Epithelial cell of proximal tubule (primary cell): ENCODE measurements around the gene LITAFD. TPM values are rescaled to one million over a fixed set of nuclear protein-coding genes. Genes with fewer than 3 reads are reported as not detected.
"Not testable (repeated sequence)": the region's sequence is repeated elsewhere in the genome, so short reads cannot be mapped to it uniquely, and the experiment has no call there.

Experiments
- DNase-seq: peaks from one replicate; pipeline ENCODE4 v3.0.0-alpha.2; 2011; ENCODE audit warnings: low read depth
- H3K4me3 ChIP-seq: 2 replicates; pipeline ENCODE4 v1.5.1; 2011; ENCODE audit warnings: low read depth, mild to moderate bottlenecking, low read length
- total RNA-seq: library from RNA; depleted of rRNA; stranded (reverse); fragments of >200 nt; gene quantifications from 2 replicates; pipeline ENCODE4 v1.2.3, GENCODE V29; 2015
- TF ChIP-seq, protein P1 (sequence below): conservative IDR thresholded peaks from 2 replicates; pipeline ENCODE4 v1.5.1; 2012; ENCODE audit warnings: low read depth, mild to moderate bottlenecking, low read length

The LITAFD gene
- not detected in 2 replicates for total RNA-seq

DNA sequence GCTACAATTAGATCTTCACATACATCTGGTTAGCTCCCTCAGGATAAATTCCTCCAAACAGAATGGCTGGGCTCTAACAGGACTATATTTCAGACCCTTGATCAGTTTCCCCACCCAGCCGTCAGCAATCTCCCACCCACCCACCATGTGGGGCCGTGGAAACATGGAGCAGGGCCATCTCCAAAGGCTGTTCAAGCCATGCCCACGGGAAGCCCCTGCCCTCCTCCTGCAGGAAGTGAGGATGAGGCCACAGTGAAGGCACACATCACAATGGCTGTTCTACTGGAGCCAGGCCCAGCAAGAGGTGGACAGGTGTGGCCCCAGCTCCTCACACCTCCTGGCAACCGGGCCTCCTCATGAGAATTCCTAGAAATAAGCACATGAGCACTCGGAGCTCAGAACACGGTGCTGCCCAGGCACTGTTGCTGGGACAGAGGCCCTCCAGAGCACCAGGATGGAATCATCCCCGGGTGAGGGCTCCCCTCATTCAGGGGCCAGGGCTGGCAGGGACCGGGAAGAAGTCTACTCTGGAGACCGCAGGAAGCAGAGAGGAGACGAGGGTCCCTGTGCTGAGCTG lies at the start of gene LITAFD:
TSS of gene LITAFD (plus strand) at position 311 of the 577 bp plus-strand sequence. CDS start 2,005 bp downstream, outside the sequence.
- DNase-seq, result no peak
- TF ChIP-seq, protein P1, sequence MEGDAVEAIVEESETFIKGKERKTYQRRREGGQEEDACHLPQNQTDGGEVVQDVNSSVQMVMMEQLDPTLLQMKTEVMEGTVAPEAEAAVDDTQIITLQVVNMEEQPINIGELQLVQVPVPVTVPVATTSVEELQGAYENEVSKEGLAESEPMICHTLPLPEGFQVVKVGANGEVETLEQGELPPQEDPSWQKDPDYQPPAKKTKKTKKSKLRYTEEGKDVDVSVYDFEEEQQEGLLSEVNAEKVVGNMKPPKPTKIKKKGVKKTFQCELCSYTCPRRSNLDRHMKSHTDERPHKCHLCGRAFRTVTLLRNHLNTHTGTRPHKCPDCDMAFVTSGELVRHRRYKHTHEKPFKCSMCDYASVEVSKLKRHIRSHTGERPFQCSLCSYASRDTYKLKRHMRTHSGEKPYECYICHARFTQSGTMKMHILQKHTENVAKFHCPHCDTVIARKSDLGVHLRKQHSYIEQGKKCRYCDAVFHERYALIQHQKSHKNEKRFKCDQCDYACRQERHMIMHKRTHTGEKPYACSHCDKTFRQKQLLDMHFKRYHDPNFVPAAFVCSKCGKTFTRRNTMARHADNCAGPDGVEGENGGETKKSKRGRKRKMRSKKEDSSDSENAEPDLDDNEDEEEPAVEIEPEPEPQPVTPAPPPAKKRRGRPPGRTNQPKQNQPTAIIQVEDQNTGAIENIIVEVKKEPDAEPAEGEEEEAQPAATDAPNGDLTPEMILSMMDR, result no peak
- H3K4me3 ChIP-seq, result no peak within 1 kb of the TSS

DNA sequence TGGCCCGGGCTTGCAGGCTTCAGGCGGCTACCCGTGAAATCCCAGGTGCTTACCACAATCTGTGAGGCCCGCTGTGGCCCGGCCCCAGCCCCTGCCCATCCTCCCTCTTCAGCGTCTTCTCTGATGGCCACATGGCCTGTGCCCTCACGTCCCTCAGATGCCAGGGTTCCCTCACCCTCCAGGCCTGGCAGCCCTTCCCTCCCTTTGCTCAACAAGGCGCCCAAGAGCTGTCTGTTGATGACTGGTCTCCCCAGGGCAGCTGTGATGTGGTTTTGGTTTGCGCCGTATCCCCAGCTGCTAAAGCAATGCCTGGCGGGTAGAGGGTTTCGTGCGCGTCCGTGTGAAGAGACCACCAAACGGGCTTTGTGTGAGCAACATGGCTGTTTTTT lies 49.4 kb upstream of the LITAFD start:
- H3K4me3 ChIP-seq, result no peak overlapping the region
- TF ChIP-seq, protein P1, result no peak
- no peak for DNase-seq

DNA sequence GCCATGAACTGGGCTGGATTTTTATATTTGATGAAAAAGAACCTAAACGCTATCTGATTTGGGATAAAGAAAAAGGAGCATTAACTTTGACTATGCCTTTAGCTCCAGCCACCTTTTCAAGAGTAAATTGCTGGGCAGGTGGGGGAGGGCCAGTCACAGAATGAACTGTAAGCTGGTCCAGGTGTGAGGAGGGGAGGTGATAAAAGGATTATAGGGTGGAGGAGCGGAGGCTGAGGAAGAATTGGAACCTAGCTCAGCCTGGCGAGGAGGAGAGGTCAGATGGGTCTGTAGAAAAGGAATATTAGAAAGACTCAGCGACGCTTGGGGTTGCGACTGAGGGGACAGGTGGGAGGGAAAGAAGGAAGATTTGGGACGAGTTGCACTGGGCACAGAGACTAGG lies 45.4 kb upstream of the LITAFD start:
- not testable (repeated sequence) for H3K4me3 ChIP-seq, DNase-seq

DNA sequence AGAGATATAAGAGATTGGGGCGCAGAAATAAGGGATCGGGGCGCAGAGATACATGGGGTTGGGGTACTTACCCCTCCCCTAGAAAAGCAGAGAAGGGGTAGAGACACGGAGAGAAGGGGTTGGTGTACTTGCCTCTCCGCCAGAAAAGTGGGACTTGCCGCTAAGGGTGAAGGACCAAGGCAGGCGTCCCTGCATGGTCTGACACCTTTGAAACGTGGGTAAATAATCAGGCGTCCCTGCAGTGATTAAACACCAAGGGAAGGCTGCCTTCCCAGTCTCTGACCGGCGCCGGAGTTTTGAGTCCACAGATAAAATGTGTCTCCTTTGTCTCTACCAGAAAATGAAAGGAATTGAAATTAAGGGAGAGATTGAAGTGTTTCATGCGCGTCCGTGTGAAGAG lies 44.6 kb upstream of the LITAFD start:
- DNase-seq, H3K4me3 ChIP-seq: not testable (repeated sequence)

DNA sequence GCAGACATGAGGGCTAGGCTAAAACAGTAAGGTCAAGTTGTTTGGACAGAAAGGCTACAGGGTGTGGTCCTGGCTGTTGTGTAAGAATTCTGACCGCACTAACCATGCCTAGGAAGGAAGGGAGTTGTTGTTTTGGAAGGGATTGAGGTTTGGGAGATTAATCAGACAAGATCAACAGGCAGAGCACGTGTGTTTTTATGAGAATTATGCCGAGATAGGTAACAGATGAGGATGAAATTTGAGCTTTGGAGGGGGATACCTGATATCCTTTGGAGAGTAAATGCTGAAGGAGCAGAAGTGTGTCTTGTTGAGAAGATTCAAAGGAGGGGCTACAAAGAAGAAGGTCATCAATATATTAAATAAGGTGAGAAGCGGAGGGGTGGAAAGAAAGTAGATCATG lies 40.1 kb upstream of the LITAFD start:
- DNase-seq, H3K4me3 ChIP-seq: not testable (repeated sequence)

DNA sequence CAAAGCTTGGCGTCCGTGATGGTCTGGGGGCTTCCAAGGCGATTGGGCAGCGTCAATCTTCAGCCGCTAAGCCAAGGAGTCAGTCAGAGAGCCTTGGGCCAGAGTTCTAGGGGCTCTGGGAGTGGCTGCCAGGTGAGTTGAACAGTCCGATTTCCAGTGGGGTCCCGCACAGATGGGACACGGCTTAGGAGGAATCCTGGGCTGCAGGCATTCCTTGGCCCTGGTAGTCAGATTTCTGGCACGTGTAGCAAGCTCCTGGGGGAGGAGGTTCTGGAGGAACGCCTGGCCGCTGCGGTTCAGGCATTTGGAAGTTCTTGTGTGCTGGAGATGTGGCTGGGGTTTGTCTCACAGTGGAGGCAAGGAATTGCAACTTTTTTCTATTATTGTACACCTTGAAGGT lies 38.9 kb upstream of the LITAFD start:
- DNase-seq, result not testable (repeated sequence)

DNA sequence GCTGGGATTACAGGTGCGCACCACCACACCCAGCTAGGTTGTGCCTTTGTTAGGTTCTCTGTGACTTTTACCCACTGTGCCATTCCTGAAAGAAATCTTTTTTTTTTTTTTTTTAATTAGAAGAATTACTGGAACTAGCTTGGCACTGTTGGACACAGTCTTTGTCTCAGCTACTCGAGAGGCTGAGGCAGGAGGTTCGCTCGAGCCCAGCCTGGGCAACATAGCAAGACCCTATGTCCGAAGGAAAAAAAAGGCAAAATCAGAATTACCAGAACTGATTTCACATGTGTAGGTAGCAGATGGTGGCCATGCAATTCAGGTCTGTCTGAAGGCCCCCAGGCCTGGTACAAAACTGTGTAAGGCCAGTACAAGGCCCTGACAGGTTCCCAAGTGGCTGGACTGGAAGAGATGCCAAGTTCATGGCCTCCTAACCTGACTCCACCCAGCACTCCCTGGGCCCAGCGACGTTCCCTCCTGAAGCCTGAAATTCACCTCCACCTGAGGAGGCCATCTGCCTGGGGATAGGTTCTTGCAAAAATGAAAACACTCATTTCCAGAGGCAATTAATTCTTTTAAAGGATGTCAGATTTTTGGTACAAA lies 36.4 kb upstream of the LITAFD start:
- H3K4me3 ChIP-seq, result no peak overlapping the region
- TF ChIP-seq, protein P1, result no peak
- no peak for DNase-seq

More for the DNA sequence above, 38.9 kb upstream of the LITAFD start:
- H3K4me3 ChIP-seq, result not testable (repeated sequence)

DNA sequence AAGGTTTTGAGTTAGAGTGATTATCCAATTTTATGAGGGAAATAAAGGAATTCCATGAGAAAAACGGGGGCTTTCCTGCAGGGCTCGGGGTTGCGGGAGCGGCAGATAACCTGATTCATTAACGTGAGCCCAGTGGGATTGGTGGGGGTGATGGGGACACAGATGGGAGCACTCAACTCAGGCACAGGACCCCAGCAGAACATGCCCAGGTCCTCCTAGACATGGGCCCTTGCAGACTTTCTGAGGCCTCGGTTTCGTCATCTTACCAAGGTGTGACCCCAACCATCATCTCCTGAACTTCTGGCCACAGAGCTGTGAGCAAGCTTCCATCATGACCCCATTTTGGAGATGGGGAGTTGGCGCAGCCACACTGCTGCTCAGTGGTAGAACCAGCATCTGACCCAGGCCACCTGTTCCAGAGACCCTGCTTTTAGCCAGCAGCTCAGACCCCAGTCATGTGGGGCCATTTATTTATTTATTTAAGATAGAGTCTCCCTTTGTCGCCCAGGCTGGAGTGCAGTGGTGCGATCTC lies 35.7 kb upstream of the LITAFD start:
- TF ChIP-seq, protein P1, result no peak
- no peak overlapping the region for H3K4me3 ChIP-seq
- no peak for DNase-seq

DNA sequence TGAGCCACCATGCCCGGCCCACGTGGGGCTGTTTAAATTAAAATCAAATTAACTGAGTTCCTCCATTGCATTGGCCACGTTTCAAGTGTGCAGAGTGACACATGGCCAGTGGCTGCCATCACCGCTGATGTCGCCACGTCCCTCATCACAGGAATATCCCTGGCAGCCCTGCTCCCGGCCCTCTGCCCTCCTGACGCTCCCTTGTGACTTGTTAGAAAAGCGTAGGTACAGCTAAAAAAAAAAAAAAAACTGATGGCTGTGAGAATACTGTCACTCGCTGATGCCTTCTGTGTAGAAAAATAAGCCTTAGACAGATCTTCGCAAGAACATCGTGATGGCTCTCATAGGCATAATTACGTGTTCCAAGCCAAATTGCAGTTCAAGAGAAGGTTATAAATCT lies 35.0 kb upstream of the LITAFD start:
- H3K4me3 ChIP-seq, result no peak overlapping the region
- TF ChIP-seq, protein P1, result no peak
- no peak for DNase-seq
